Nucleus accumbens (tissue), 56 donors: Measurements from ENCODE around the gene CNTNAP2.
A peak's percentile ranks its signal among the peaks of the same experiment; 100 is the strongest.

Experiments used
- DNase-seq, 56 donors: peaks; one replicate each; lab custom pipeline; 2025; lab: John Stamatoyannopoulos, UW

CNTNAP2 gene

DNA sequence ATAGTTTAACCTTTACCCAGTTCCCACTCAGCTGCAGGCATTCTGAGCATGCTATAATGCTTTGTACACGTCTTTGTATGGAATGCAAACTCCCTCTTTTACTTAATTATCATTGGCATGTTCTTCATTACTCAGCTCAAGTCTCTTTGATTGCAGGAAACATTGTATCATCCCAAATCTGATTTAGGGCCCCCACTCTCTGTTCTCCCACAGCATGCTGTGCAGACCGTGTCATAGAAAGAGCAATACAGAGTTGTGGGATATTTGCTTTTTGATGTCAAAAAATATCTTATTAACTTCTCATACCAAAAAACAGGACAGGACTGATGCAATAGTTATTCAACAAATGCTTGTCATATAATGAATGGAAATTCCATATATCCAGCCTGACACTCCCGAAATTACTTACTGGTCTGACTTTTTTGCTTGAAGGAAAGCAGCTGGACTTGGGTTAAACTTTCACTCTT, 1392.5 kb downstream of the CNTNAP2 start:
- no peak for DNase-seq

DNA sequence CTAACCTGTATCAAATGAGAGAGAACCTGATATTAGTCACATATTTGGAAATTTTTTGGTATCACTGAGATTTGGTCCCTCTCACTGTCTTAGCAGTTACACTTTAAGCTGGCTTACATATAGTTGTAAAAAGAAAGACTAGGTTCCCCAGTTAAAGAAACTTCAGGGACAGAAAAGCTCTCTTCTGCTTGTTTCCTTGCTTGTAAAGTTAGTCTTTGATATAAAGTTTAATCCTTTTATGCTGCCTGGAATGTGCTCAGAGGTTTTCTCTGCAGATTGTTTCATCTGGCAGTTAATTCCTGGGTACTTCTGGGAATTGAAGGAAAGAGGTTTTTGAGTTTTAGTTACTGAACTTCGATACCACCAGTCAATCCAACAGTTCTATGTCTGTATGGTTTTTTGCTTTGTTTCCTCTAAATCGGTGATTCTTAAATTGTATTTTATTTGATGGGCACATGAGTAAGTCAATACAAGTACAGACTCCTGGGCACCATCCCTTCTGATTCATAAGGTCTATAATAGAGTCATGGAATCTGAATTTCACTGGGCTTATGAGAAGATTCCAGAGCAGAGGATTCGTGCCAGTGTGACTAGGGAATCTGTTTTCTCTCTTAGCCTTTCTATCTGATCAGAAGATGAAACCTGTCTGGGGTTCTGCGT, 1393.1 kb downstream of the CNTNAP2 start:
- no peak for DNase-seq

DNA sequence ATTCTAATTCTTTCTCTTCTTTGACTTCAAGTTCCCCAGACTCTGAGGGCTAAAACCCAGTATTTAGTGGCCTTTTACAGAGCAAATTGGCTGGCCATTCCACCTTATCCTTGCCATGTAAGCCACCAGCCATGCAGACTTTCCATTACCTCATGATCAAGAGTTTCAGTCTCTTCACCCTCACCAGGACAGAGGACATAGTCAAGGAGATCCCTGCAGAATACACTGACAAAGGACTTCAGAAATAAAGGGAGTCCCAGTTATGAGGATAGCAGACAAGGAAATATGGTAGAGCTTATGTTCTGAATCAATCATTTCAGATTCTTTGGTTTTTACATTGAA, 1393.6 kb downstream of the CNTNAP2 start:
- no peak for DNase-seq

DNA sequence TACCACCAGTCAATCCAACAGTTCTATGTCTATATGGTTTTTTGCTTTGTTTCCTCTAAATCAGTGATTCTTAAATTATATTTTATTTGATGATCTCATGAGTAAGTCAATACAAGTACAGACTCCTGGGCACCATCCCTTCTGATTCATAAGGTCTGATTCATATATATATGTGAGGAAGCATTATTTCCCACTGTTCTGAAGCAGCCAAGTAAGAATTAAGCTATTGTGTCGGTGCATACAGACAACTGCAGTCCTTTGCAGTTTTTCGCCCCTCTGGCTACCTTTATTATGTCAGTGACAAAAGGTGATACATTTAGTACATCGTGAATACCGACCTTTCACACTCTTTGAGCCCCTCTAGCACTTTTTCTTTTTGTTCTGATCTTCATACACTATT, 1394.3 kb downstream of the CNTNAP2 start:
- DNase-seq: no peak

DNA sequence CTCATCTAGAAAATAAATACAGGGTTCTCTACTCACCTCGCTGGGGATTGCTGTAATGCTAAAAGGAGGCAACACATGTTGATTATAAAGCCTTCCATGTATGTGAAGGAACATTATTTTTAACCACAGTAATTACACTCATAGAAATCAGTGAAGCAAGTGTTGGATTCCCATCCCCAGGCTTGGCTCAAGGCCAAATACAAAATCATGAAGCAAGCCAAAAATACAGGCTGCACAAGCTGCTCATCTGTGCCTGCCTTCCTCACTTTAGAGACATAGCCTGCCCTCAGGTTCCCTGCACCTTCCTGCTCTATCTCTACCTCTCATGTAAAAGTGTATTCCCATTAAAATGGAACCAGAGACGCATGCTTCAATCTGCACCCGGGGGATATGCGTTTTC, 1396.8 kb downstream of the CNTNAP2 start:
- DNase-seq: no peak

DNA sequence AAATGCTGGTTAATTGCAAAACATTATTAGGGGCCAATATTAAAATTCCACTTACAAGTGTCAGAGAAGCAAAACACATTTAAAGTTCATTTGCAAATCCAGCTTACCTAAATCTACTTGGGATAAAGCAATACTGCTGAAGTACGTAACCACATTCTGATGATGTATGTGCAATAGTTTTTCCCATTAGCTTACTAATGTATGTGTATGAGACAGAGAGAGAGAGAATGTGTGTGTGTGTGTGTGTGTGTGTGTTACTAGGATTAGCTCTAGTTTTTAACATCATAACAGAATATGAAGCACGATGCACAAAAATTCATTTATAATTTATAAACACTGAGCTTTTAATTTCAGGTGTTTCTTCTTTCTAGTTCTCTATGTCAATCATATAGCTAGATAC, 1399.8 kb downstream of the CNTNAP2 start:
- no peak for DNase-seq

DNA sequence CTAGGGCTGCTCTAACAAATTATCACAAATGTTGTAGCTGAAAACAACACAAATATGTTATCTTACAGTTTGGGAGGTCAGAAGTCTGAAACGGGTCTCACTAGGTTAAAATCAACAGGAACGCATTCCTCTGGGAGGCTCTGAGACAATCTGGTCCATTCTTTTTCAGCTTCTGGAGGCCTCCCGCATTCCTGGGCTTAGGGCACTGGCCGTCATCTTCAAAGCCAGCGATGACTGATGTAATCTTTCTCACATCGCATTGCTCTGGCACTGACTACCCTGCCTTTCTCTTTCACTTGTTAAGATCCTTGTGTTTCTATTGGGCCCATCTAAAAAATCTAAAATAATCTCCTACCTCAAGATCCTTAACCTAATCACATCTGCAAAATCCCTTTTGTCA, 1402.5 kb downstream of the CNTNAP2 start:
- no peak for DNase-seq

DNA sequence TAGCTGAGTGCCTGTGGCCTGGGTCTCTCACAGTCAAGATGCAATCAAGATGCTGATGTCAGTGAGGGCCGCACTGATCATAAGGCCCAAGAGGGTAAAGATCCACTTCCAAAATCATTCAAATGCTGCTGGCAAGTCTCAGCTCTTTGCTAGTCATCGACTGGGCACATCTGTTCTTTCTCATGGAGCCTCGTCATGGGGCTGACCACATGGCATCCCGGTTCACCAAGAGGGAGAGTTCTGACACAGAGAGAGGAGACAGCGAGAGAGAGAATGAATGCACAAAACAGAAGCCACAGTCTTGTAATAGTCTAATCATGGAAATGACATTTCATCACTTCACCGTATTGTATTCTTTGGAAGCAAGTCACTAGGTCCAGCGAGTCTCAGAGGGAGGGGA, 1406.5 kb downstream of the CNTNAP2 start:
- DNase-seq: peak in 4 of 56 donors; percentile 2 to 14 (median 6)

DNA sequence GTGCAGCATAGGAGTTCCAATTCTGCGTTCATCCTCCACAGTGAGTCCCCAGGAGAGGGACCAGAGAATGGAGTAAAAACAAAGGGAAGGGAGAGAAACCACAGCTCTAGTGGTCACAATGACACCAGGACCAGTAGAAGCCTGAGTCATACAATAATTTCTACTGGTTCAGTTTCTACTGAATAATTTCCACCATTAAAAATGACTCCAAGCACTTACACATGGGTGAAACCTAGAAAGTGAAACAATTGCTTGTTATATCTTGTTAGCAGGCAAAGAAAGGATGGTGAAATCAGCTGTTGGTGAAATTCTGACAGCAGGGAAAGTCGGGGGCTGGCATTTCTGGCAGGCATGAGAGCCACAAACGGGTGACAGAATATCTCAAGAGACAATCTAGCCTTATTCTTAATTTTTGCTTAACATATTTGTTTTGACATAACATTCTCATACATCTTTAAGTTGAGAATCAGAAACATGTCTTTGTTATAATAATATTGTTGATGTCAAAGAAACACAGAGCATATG, 1408.2 kb downstream of the CNTNAP2 start:
- DNase-seq: peak in 1 of 56 donors; percentile 2

DNA sequence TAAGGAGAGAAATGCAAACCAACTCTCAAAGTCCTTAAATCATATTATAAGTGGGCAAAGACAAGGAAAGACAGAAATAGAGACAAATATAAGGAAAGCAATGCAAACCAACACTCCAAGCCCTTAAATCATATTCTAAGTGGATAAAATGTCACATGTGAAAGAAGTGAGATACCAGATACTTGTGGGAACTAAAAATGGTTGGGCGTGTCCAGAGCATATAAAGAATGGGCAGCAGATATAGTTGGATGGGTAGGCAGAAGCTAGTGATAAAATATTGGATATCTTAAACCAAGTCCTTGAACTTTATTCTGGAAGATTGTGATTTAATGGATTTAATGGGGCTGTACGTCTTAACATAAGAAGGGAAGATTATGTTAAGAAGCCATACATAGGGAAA, 1408.7 kb downstream of the CNTNAP2 start:
- DNase-seq: no peak

DNA sequence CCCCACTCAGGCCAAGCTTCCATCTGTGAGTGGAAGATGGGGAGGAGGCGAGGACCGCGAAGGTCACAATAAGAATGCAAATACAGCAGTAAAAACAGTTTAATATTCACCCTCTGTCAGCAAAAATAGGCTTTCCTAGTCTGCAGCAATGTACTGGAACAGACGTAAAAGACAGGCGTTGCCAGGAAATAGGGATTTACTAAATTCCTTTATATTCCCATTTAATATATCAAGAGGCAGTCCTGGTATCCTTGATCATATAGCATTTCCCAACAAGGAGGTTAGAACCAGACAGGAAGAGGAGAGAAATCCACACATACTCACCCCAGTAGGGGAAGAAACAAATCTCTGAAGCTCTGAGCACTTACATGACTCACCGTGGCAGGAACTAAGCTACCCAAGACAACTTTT, 1419.1 kb downstream of the CNTNAP2 start:
- DNase-seq: no peak

DNA sequence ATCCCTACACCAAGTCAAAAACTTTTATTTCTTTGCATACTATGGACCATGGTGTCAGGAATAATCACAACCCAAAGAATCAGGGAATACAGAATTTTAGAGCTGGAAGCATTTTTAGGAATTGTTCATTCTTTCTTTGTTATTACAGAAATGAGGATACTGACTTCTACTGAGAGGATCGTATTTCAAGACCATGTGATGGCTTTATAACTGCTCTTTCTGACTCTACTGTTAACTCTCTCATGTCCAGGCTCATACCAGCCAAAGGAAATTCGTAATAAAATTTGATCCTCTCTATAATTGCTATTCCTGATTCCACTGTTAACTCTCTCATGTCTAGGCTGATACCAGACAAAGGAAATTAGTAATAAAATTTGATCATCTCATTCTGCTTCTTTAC, 1423.1 kb downstream of the CNTNAP2 start:
- no peak for DNase-seq

DNA sequence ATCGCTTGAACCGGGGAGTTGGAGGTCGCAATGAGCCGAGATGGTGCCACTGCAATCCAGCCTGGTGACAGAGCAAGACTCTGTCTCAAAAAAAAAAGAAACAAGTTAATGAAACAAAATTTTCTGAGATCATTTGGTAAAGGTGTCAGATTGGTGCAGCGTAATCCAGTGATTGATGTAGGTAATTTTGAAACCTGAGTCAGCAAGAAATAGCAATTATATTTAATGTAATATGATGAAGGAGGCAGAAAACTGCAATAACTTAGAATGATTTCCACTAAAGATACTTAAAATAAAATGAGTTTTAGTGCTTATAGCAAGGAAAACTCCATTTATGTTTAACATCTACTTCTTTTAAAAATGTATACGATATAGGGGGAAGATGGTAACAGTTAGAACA, 1424.1 kb downstream of the CNTNAP2 start:
- no peak for DNase-seq

DNA sequence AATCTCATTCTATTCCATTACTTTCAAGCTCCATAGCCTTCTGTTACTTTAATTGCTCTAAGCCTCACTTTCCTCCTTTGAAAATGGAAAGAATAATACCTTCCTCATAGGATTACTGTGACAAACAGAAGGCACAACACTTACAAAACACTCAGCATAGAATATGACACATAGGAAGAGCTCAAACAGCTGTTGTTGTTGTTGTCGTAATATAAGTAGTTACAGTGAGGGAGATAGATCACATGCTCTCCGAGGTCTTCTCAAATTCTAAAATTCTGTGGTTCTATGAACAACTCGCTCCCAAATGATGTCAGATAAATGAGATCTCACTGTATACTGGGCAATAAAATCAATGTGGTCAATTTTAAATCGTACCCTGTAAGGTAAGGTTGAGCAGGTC, 1424.7 kb downstream of the CNTNAP2 start:
- no peak for DNase-seq

DNA sequence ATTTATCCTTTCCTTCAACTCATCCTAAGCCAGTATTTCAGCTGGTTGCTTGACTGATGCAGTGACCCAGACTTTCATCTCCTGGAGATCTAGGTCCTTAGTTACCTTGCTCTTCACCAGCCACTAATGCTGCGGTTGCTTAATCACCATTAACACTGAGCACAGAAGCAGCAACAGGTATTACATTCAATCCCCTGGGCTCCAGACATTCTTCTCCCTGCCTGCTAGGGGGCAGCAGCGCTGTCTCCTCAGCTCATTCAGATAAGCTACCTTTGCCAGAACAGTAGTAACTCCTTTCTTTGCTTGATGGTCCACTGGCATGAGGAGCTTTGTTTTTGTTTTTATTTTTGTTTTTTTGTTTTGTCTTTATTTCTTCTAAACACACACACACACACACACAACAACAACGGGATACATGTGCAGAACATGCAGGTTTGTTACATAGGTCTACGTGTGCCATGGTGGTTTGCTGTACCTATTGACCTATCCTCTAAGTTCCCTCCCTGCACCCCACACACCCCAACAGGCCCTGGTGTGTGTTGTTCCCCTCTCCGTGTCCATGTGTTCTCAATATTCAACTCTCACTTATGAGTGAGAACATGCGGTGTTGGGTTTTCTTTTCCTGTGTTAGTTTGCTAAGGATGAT, 1430.8 kb downstream of the CNTNAP2 start:
- DNase-seq: peak in 1 of 56 donors; percentile 24

DNA sequence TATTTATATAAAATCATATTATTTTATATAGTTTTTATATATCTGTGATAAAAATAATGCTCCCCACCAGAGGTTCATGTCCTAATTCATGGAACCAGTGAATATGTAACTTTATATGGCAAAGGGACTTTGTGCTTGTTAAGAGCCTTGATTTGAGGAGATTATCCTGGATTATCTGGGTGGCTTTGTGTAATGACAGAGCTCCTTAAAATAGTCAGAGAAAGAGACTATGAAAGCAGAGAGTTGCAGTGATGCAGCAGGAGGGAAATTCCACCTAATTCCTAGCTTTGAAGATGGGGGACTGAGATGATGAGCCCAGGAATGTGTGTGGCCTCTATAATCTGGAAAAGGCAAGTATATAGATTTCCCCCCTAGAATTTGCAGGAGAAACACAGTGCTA, 1439.7 kb downstream of the CNTNAP2 start:
- no peak for DNase-seq

DNA sequence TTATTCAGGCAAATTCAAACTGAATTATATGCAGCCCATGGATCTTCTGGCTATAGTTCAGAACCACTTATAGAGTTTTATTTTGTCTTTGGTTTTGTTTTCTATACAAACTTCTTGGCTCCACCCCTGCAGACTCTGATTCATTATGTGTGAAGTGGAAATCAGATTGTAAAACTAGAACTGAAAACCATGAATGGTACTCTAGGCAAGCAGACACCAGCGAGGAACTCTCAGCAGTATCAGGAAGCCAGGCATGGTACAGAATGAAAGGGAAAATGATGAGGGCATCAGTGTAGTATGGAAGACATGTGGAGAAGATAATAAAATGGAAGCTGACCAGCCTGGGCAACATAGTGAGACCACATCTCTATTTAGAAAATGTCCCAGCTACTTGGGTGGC, 1447.1 kb downstream of the CNTNAP2 start:
- no peak for DNase-seq

DNA sequence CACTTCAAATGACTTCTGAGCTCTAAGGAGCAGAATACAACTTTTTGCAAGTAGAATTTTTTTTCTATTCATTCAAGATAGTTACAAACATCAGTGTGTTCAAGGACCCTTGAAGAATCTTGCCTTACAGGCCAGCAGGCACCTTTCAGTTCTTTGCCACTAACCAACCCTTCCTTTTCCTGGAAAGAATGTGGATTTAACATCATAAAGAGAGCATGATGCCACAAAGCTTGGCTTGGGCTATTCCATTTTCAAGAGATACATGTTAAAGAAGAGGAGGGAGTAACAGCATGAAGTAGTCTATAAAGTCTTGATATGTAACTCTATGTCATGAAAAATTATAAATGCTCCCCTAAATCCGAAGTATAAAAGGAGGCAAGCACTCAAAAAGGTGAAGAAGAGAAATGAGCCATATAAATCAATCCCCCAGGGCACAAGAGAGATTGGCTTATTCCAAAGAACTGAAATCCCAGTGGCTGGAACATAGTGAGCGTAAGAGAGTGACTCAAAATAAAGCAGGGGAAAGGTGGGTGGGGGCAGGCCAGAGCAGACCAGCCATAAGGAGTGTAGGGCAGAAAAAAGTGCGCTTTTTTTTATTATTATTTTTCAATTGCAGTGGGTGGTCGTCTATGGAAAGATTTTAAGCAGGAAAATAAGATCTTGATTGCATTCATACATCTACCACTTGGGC, 1448.3 kb downstream of the CNTNAP2 start:
- DNase-seq: no peak

DNA sequence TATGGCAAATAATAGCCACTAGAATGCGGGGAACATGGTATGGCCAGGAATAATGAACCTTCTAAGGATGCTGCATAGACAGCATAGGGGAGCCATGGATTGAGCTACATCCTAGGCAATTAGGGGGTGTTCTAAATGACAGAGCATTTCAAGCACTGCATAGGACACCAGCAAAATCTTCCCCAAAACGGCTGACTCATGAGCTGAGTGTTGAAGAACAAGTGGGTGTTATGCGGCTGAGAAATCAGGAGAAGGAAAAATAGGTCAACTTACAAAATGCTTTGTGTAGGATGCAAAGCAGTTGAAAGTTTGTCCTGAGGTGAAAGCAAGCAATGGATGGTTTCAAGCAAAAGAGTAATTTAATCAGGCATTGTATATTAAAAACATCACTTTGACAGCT, 1450.4 kb downstream of the CNTNAP2 start:
- peak in 20 of 56 donors; percentile 1 to 66 (median 20) for DNase-seq

DNA sequence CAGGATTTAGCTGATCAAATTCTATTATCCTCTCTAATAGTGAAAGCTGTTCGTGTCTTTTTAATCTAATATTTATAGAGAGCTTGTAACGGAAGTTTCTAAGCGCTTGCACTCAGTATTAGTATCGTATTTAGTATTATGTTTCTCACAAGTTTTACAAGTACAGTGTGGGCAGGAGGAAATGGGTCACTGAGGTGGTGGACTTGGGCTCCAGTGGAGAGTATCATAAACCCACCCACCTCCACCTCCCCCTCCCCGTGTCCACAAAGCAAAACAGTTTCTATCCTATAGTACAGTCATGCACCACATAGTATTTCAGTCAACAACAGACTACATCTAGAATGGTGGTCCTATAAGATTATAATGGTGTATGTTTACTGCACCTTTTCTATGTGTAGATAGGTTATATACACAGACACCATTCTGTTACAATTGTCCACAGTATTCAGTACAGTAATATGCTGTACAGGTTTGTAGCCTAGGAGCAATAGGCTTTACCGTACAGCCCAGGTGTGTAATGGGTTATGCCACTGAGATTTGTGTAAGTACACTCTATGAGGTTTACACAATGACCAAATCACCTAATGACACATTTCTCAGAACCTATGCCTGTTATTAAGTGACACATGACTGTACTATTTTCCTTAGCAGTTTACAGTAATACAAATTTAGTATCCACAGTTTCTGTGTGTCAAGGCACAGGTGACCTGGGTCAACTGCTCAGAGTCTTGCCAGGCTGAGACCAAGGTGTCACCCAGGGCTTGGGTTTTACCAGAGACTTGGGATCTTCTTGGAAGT, 1452.7 kb downstream of the CNTNAP2 start:
- no peak for DNase-seq

DNA sequence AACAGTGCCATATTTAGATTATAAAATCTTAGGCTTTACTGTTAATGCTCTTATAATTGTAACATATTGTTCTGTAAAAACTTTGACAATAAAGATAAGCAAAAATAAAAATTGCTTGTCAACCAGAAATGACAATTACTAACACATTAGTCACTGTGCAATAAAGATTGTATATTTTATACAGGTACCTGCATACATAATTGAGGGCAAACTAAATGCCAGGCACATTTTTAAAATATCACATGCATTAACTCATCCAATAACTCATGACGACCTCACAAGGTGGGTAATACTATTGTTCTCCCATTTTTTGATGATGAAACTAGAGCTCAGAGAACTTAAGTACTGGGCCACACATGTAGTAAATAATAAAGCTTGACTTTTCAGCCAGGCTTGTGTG, 1453.8 kb downstream of the CNTNAP2 start:
- no peak for DNase-seq
